H1 (cell line): Measurements from ENCODE around the gene GSG1L2.

ENCODE experiments used
- CBX8 ChIP-seq: fragments of 300-800, 300-1000 bp; sonication (generic); IDR thresholded peaks from 2 replicates; pipeline ENCODE4 v1.7.1; 2016; ENCODE audit warnings: low read depth, low read length, borderline replicate concordance
- CTCF ChIP-seq, 3 experiments: IDR thresholded peaks; 1 replicate in 2 of 3; 2 replicates in 1 of 3; pipeline versions ENCODE4 v1.5.1 to v1.6.1; 2011; ENCODE audit warnings: low read length in 3 of 3, mild to moderate bottlenecking in 3 of 3, inconsistent platforms in 2 of 3, low read depth in 1 of 3, moderate library complexity in 1 of 3; ENCODE audit not compliant: insufficient read depth in 1 of 3; ENCODE audit errors: control extremely low read depth in 1 of 3
- EP300 ChIP-seq, 2 experiments: IDR thresholded peaks; 1 replicate in 1 of 2; 2 replicates in 1 of 2; pipeline ENCODE4 v1.6.1; 2011 to 2012; ENCODE audit warnings: low read depth in 2 of 2, low read length in 2 of 2, mild to moderate bottlenecking in 2 of 2, borderline replicate concordance in 1 of 2, inconsistent platforms in 1 of 2, moderate library complexity in 1 of 2
- EZH2 ChIP-seq: fragments of 200-600 bp; sonication (generic); IDR thresholded peaks from 2 replicates; pipeline ENCODE4 v1.7.1; 2012; ENCODE audit warnings: low read depth, mild to moderate bottlenecking, moderate library complexity, low read length, inconsistent platforms; ENCODE audit not compliant: severe bottlenecking
- JUND ChIP-seq: IDR thresholded peaks from 2 replicates; pipeline ENCODE4 v1.6.1; 2011; ENCODE audit warnings: mild to moderate bottlenecking, improper control_type of control experiment, low read length
- POLR2A ChIP-seq, 2 experiments: IDR thresholded peaks; 1 replicate in 1 of 2; 2 replicates in 1 of 2; pipeline ENCODE4 v1.6.1; 2011; ENCODE audit warnings: low read depth in 2 of 2, low read length in 2 of 2, mild to moderate bottlenecking in 2 of 2; ENCODE audit errors: control extremely low read depth in 1 of 2

DNA sequence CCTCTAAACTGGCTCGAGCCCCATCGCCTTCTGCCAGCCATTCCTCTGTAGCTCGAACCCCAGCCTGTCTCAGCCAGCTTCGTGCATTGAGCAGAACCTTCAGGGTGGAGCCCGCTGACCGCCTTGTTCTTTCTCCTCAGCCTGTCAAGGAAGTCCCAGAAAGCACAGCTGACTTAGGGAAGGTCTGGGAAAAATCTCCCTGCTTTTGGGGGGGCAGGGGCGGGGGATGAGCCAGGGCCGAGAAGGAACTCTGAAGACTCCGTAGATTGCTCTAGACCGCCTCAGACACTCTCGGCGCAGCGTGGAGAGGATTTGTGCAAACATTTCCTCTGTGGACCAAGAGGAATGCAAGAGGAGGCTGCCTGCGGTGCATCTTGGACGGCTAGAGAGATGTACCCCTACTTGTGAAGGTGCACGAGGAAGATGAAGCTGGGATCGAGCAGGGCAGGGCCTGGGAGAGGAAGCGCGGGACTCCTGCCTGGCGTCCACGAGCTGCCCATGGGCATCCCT, 3.8 kb upstream of the GSG1L2 start, which contains the start of gene GLP2R:
- TF ChIP-seq CTCF (IDR thresholded peaks at IDR 0.05; ENCODE audit: control extremely low read depth in 1 of 3, insufficient read depth in 1 of 3, low read depth in 1 of 3, low read length in 3 of 3) (no peak), CBX8 (no peak), JUND (no peak), EZH2 (no peak), POLR2A (IDR thresholded peaks at IDR 0.05; ENCODE audit: control extremely low read depth in 1 of 2, low read depth in 2 of 2, low read length in 2 of 2) (no peak), EP300 (IDR thresholded peaks at IDR 0.05; ENCODE audit: borderline replicate concordance in 1 of 2, low read depth in 2 of 2, low read length in 2 of 2) (no peak)
